GM21786 (cell line): Measurements from ENCODE around the gene TNRC6A.

Experiments used
- ATAC-seq: cut with Tn5 transposase; IDR thresholded peaks from one replicate; pipeline ENCODE4 v1.9.1; 2021; ENCODE audit not compliant: unreplicated experiment

The TNRC6A gene

DNA sequence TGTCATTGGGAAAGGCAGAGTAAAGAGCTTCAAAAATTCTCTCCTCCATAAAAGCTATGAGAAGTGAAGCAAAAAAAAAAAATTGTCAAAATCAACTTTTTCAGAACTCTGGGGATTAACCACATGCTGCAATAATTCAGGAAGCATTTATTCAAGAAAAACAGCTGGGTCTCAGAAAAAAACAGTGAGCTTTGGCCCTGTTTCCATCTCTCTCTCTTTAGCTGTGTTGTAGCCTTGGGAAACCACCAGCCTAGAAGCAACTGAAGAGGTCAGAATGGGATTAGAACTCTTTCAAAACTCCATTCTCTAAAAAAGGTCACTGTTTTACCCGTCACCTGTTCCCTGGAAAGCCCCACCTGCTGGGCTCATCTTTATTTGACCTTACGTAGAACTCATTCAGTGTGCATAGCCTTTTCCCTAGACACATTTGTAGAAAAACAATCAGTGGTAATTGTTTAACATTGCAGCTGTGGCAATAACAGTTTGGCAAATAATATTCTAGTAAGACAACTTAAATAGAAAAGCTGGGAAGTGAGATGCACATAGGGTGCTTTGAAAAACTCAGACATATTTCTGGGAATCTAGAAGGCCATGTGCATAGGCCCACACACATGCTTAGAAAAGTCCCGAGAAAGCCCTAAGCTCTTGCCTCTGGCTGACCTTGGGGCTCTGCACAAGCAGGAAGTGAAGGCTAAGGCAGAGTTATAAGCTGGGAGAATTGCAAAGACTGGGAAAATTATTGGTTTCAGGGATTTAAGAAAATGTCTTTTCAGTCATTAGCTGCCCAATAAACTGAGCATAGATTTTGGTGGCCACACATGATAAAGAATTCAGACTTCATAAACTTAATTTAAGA lies 134.4 kb downstream of the TNRC6A start:
- ATAC-seq: no peak

DNA sequence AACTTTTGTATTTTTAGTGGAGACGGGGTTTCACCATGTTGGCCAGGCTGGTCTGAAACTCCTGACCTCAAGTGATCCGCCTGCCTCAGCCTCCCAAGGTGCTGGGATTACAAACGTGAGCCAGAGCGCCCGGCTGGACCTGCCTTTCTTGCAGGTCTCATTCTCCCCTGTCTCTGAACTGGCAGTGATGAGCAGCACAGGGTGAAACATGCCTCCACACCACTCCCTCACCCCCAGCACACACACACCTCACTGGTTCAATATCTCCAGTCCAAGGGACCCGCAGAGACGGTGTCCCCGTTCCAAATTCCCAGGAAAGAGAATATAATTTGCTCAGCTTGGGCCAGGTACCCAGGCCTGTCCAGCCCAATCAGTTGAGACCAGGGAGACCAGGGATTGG lies 139.6 kb downstream of the TNRC6A start:
- no peak for ATAC-seq

DNA sequence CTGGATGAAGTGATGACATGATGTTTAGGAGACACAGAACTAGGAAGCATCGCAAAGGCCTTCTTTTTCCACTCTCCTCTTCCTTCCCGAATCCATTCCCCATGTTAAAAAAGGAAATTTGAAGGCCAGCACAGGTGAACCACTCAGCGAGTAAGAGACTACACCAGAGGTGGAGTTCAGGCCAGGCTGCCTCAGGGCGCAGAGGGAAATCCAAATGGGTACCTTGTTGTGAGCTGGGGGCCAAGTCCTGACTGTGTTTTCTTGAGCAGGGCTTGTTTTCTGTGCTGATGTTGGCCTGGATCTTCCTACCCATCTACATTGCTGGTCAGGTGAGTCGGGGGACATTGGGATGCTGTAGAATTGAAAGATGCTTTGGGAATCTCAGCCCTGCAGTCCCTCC lies 142.4 kb downstream of the TNRC6A start:
- no peak for ATAC-seq

GRCh38 chr16:24873028-24873427 lies 143.6 kb downstream of the TNRC6A start:
- no peak for ATAC-seq

GRCh38 chr16:24875466-24875865 lies 146.0 kb downstream of the TNRC6A start:
- ATAC-seq: no peak
